NCI-H2029 treated with DMSO at 0.1 percent for 48 hours (cell line): ENCODE measurements around the gene CPB1.
"Not testable (repeated sequence)": the region's sequence is repeated elsewhere in the genome, so short reads cannot be mapped to it uniquely, and the experiment has no call there.

ENCODE experiments used
- DNase-seq: peaks from one replicate; lab custom pipeline; 2025; lab: John Stamatoyannopoulos, UW

CPB1 gene

DNA sequence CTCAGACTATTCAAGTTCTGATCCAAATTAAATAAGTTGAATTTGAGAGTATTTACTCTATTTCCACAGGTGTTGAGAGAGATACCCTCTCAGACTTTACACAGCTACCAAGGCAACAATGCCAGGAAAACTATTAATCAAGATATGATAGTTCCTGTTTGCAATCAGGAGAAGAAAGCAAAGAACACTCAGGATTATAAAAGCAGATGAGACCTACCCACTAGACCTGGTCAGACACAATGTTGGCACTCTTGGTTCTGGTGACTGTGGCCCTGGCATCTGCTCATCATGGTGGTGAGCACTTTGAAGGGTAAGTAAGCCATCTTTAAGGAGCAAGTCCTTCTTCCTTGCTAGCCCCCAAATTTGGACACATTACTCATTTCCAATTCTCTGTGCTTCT is at the start of gene CPB1:
TSS of gene CPB1 (plus strand) at position 227 of the 400 bp plus-strand sequence. CDS start at position 240, 13 bp downstream.
- DNase-seq = no peak

DNA sequence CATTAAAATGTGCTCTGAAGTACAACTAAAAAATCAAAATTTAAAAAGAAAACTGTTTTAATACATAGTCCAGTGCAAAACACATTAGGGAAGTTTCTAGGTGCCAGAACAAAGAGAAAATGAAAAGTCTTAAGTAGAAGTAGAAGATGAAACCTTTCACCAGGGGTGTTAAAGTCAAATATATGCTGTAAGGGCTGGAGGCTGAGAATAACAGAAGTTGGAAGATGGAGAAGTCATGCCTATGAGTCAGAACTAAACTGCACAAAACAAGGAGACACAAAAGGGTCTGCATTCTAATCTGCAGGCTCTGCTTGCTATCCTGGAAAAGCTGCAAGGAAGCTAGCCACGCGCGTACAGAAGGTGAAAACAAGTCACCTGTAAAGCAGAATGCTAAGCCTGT is 48.7 kb upstream of the CPB1 start:
- no peak for DNase-seq

DNA sequence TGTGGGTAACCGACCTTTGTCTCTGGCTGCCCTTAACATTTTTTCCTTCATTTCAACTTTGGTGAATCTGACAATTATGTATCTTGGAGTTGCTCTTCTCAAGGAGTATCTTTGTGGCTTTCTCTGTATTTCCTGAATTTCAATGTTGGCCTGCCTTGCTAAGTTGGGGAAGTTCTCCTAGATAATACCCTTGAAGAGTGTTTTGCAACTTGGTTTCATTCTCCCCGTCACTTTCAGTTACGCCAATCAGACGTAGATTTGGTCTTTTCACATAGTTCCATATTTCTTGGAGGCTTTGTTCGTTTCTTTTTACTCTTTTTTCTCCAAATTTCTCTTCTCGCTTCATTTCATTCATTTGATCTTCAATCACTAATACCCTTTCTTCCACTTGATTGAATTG is 42.6 kb upstream of the CPB1 start:
- DNase-seq = not testable (repeated sequence)

DNA sequence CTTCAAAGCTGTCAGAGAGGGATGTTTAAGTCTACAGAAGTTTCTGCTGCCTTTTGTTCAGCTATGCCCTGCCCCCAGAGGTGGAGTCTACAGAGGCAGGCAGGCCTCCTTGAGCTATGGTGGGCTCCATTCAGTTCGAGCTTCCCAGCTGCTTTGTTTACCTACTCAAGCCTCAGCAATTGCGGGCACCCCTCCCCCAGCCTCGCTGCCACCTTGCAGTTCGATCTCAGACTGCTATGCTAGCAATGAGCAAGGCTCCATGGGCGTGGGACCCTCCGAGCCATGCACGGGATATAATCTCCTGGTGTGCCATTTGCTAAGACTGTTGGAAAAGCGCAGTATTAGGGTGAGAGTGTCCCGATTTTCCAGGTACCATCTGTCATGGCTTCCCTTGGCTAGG is 41.5 kb upstream of the CPB1 start:
- DNase-seq = not testable (repeated sequence)

DNA sequence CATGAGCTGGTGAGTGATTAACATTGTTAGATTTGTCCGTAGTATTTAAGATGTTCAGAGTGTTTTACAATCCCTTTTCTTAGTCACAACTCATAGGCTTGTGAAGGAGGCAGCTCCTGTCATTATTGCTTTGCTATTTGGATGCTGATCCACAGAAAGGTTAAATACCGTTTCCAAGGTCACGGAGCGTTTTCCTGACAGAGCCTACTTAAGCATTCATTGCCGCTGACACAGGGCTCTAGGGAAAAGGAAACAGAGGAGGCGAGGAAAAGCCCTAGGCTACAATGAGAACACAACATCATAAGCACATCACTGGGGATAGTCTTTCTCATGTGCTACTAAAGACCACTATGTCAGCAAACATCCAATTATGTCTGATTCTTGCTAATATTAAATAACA is 38.5 kb upstream of the CPB1 start:
- DNase-seq = no peak

DNA sequence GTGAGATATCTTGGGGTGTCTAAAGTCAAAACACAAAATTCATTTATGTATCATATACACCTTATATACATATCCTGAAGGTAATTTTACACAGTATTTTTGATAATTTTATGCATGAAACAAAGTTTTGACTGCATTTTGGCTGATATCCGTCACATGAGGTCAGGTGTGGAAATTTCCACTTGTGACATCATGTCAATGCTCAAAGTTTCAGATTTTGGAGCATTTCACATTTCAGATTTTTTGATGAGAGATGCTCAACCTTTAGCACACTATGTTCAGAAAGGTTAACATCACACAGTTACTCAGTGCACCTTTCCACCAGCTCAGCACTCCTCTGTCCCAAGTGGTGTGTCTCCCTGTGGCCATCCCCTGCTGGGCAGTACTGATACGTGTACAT is 37.7 kb upstream of the CPB1 start:
- DNase-seq = no peak

DNA sequence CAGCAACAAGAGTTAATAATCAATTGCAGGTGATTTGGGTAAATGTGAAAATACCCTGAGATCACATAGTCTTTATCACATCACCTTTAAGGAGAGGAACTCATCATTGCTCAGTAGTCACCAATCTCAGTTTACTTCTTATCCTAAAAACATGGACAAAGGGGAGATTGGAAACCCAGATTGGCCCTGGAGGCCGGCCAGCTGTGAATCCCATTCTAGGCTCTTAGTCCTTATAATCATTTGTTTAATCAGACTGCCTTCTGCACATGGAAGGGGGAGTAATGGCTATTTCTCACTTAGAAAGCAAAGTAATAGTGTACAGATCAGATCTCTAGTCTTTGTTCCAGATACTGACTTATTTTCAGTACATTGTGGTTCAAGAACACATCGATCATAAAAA is 37.2 kb upstream of the CPB1 start:
- no peak for DNase-seq

DNA sequence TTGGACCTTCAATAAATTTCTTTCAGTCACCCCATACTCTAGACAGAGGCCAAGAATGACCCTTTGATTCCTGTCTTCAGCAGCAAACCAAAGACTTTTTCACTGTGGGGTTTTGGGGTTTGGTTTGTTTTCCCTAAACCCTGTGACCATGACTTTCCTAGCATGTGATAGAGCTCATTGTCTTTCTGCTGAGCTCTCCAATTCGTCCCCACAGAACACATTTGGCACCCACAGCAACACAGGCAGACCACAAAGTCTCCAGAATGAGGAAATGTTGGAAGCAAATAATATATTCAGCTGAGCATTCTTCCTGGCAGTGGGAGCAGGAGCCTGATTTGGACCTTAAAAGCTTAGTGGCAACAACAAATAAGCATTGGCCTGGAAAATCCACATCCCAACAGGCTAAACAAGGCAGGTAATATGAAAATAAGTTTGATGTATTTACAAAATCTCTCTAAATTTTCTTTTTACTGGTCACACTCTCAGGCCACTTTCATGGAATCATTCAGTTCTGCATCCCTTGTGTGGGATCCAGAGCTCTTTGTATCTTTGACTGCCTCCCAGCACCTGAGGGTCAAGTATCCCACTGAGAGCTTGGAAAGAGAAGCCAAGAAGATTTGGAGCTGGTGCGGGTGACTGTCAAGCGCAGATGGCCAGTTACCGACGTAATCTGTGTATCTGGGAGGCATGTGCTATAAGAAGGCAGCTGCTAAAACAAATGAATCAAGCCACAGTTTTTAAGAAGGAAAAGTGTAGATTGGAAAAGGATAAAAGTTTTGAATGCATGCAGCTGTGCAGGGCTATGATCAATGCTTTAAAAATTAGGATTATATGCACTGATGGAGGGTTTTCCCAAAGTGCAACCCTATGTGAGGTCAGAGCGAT is 36.5 kb upstream of the CPB1 start:
- no peak for DNase-seq

DNA sequence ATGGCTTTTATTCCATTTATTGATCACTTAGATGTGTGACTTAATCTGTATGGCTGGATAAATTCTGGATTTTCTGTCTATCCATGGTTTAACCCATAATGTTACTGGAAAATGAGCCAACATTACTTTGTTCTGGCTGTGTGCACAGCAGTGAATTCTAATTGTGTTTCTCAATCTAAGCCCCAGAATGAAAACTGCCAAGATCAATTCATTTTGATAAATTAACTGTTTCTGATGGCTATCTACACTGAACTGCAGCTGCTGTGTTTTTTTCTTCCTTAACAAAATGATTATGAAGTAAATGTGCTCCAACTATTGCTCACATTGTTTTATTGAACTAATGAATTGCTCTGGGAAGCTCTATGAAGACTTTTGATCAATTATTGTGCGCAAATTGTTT is 35.7 kb upstream of the CPB1 start:
- no peak for DNase-seq

DNA sequence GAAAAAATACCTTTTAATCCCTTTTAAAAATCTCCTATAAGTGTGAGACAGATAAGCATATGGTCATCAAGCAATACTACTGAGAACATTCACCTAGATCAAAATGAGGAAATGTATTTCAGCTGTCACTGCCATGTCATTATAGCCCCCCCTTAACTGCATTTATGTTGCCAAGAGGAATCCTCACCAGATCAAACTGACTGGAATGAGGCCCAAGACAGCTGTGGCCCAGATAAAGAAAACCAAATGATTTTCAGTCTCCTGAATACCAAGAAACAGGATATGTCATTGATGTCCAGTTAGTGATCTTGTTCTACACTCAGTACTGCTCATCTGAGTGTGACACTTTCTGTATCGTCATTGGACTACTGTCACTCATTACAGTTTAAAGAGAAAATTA is 35.1 kb upstream of the CPB1 start:
- DNase-seq = no peak

DNA sequence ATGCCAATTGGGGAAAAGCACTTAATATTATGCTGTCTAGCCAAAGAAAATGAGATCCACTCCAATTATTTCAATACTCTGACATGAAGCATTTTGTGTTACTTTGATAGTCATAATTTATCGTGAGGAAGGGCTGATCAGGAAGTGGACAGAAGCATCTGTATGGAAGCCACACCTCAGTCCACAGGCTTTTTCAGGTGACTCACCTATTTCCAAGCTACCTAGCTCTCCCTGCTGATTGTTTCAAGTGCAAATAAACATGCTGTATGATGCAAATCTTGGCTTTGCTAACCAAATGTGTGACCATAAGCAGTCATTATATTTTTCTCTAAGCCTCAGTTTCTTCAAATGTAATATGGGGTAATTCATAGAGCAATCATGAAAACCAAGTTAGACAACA is 30.8 kb upstream of the CPB1 start:
- no peak for DNase-seq

DNA sequence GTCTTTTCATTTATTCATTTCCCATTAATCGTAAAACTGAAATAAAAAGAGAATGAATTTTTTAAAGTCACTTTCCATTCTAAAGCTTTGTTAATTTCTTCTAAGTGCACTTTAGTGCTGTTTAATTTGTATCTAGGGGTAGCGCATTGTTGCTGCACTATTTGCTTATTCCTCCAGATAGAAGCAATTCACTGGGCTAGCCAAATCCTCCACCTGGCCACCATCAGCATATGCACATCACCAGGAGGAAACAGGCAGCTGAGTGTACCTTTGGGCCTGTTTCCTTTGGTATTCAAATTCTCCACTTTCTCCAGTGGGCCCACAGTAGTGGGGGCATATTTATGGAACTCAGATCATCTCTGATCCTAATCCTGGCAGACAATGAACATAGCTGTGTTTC is 29.8 kb upstream of the CPB1 start:
- peak; percentile 9 for DNase-seq

DNA sequence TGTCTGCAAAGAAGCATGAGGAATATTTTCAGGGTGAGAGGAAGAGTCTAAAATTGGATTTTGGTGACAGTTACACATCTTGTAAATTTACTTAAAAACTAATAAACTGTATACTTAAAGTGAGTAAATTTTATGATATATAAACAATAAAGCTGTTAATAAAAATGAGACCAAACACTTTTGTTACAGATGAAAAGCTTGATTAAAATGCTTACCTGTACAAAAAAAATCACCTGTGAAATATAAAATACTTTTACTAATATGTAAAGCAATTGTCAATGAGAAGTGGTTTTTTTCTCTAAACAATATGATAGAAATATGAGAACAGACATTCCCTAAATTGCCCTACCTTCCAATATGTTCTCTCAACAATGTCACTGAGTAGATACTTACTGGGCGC is 27.2 kb upstream of the CPB1 start:
- no peak for DNase-seq

DNA sequence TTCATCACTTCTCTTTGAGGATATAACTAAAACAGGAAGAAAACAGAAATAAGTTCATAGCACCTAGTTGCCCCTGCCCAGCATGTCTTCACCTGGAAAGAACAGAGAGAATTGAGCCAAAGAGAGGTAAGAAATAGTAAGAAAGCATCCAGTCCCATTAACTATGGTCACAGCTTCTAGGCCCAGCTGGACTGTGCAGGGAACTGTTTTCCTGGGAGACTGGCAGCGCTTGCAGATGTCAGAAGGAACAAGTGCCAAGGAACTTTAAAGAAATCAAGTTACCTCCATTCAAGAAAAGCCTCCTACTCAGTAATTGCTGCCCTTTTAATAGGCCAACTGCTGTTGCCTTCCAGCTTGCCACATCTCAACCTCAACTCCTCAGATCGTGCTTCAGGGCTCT is 17.8 kb upstream of the CPB1 start:
- no peak for DNase-seq

DNA sequence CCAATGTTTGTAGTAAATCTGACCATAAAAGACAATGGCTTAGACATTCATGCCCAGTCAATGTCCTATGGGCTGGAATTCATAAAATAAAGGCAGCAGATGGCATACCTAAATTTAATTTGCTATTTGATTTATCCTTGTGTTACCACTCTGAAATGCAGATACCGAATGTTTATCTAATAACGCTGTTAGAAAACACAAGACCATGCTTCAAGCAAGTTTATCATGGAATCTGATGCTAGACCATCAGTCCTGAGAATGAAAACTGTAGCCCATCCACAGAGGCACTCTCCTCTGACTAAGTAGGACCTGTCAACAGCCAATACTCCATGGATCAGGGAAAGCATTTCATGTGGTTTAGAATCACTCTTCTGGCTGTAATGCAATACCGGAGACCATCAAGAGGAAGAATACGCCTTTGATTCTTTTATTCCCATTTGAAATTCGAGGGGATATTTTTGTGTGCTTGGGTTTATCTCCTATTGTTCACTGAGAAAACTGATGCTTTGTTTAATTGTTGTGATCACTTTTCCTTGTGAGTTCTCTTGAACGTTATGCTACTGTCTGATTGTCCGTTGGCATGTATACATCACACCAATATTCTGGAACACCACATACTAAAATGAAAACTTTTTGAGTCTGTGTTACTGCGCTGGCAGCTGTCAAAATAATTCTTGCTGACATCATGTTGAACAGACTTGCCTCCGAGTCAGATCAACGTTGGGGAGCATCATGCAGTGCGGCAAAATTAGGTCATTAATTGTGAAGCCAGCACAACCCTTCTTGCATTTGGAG is 12.1 kb upstream of the CPB1 start:
- DNase-seq = no peak

DNA sequence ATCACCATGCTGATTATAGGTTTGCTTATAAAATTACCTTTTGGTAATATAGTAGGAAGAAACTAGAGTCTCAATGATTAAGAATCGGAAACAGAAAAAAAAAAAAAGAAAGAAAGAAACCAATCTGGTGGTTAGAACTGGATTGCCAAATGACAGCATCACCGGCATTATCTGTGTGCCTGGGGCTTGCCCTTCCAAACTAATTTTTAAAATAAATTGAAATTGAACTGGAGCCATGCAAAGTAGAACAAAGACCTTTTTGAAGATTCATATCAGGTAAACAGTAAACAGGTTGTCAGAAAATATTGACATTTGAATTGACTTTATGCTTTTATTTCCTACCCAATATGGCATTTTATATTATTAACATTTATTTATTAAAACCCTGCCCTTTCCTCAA is 11.2 kb upstream of the CPB1 start:
- no peak for DNase-seq

DNA sequence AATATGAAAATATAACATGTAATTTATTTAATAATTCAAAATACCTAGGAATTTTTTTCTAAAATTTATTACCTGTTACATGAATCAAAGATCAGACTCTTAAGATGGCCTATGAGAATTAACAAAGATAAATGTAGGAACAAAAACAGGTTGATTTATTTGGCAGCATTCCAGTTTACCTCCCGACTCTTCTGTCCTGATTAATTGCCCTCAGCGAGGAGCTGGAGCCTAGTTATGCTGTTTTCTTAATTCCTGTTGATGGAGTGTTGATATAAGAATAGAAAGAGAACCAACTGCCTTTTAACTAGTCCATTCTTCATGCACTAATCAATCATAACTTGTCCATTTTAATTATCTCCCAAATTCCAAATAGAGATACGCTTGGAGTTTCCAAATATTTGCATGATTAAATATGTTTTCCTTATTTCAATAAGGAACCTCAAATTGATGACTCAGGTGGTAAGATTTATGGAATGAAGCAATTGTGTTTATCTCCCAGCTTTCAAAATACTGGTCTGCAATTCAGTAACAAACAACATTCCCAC is 10.6 kb upstream of the CPB1 start:
- peak; percentile 30 for DNase-seq

DNA sequence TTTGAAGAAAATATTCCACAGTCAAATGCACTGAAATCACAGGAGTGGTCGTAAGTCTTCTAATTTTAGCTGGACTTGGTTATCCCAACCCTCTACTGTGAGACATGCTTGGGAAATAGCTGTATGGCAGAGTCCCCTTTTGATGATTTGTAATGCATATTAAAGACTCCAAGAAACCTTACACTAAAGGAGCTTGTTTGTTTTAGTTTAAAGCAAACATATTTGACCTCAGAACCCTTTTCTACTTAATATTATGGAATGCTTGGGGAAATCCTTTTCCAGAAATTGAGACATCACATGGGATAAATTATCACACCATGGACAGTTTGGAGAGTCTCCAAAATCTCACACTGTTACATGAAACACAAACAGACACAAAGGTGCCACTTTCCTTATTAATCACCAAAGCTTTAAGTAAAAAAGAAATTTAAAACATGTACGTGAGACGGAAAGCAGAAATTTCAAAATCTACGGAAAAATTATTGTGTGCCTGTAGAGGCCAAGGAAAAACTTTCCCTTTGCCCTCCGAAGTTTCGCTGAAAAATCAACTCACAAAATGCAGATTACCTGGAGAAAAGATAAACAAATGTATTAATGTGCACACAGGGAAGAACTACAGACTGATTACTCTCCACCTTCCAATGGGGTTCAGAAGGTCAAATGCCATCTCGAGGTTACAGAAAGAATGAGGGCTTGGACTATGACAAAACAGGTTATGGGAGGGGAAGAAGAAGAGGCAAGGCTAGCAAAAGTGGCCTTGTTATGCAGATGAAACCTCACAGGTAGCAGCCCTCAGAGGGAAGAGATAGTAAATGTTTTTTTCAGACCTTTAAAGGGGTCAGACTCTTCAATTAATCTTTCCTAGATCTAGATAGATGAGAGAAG is 7.0 kb upstream of the CPB1 start:
- DNase-seq = no peak

DNA sequence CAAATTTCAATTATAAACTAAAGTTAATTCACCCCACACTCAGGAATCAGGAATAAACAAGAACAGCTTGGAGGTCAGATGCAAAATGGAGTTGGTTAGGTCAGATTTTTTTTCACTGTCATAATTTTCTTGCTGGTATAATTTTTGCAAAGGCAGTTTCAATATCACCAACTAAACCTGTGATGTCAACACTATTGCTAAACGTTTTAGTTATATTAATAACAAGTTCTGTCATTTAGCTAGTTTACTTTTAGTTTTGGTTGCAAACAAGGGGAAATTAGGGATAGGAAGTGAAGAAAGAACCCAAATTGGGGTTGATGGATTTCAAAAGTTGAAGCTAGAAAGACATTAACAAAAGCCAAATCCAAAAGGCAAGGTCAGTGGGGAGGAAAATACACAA is 4.6 kb upstream of the CPB1 start:
- no peak for DNase-seq

DNA sequence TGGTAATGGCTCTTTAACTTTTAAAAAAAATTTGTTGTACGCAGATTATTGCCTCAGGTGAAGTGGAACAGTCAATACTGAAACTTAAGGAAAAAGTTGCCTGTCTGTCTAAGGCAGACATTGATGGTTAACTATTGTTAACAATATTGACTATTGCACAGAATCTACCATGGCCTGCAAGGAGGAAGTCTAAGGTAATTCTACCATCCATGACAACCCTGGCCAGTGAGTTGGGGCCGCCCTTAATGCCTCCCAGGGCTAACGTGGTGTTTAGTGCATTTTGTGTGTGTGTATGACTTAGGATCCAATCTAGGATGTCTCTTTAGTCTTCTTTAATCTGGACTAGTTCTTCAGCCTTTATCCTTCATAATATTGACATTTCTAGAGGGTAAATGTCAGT is 2.1 kb upstream of the CPB1 start:
- DNase-seq = no peak

DNA sequence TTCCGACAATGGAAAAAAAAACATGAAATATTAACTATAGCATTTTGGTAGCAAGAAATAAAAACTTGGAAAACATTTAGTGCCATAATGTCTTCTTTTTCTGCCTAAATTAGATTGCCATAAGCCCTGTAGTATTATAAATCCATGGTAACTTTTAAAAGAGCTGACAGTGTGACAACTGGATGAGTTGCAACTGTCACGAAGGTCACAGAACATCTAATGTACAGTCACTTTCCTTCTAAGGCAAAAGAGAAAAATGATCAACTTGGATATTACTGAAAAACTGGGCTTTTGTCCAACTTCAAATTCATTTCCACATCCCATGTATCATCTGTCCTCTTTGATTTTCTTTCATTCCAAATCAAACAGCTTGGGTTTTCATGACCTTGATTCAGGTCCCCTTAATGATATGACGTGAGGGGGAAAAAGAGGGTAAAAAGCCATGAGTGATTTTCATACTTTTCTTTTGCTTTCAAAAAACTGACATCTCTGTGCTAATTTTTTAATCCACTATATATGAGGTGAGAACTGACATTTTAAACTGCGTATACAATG is 602 bp downstream of the CPB1 start:
- no peak for DNase-seq

DNA sequence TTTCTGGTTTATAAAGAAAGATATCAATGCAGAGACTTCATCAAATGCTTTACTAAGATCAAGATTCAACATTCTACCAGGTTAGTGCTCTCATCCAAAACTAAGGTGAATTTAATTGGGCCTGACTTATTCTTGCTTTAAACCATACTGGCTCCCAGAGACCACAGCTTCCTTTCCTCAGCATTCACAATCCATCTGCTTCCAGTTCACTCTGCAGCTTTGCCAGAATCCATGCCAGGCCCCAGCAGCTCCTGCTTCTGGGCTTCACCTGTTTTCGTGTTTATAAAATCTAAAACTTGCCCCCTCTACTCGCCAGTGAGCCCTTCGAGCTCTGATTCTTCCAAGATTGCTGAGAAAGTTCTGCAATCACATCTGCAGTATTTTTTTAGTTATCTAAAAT is 2.3 kb downstream of the CPB1 start:
- DNase-seq = no peak
